Gastroesophageal sphincter (tissue), 3 donors: ENCODE data around the gene PAQR6.

Experiments used
- CTCF ChIP-seq, 4 experiments: fragments of 200-600 bp in 2 of 4; fragments of 450-650 bp in 2 of 4; sonication (generic) in 1 of 4; IDR thresholded peaks; one replicate each; pipeline ENCODE4 v1.5.1; 2017 to 2019; ENCODE audit warnings: antibody characterized with exemption in 4 of 4, mild to moderate bottlenecking in 2 of 4, moderate library complexity in 2 of 4
- POLR2A ChIP-seq, 2 donors: fragments of 450-650 bp; IDR thresholded peaks; one replicate each; pipeline ENCODE4 v1.6.1; 2017; ENCODE audit warnings: antibody characterized with exemption in 2 of 2, mild to moderate bottlenecking in 2 of 2, moderate library complexity in 1 of 2

- no peak for TF ChIP-seq POLR2A (IDR thresholded peaks at IDR 0.05)
- TF ChIP-seq CTCF (IDR thresholded peaks at IDR 0.05) = no peak
These were observed 28.7 kb upstream of the PAQR6 start for GRCh38 chr1:156276532-156276931.
